ENCODE data around the gene SLC24A4. TPM values are rescaled to one million over a fixed set of nuclear protein-coding genes. Genes with fewer than 3 reads are reported as not detected.

SLC24A4 gene
- total and polyA plus RNA-seq, 2 of the 4 experiments (the other 2 are of a cell fraction) = not detected

DNA sequence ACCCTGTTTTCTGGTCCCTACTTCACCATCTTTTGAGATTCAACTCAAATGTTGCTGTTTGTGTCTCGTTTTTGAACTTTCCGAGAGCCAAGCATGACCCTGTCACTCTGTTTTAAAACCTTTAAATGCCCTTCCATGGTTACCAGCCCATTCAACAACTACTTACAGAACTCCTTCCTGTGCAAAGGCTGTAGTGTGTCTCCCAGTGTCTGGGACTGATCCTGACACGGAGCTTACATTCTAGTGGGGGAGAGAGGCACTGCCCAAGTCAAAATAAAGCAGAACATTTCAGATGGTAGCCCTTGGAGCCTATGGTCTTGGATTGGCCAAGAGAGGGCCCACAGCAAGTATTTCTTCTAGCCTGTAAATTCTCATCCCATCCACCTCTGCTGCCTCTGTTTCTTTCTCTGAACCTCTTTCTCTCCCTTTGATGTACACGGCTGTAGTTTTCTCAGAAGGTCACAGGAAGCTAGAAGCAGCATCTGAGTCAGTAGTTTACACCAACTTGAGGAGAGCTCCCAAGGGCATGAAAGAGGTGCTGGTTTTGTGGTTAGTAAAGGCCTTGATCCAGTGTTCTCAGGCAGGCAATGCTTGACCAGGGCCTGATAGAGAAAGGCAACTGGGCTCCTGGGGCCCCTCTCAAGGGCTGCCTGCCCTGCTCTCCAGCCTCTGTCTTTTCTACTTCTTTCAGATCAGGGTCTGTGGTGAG lies 42.3 kb upstream of the SLC24A4 start:
- peaks cover 1% of the 10 kb centered on the region for H3K27me3 ChIP-seq (ENCODE audit: control insufficient read depth, insufficient read depth, low read length)
- H4K20me1 ChIP-seq (ENCODE audit: insufficient read depth, low read length) = no peaks in the 10 kb centered on the region
- no peak overlapping the region for H3K4me3 ChIP-seq (ENCODE audit: insufficient read depth, low read depth, low read length)
- H3K56ac ChIP-seq (ENCODE audit: extremely low read depth, insufficient read depth, low read length) = no peak overlapping the region
- TF ChIP-seq, protein P1, sequence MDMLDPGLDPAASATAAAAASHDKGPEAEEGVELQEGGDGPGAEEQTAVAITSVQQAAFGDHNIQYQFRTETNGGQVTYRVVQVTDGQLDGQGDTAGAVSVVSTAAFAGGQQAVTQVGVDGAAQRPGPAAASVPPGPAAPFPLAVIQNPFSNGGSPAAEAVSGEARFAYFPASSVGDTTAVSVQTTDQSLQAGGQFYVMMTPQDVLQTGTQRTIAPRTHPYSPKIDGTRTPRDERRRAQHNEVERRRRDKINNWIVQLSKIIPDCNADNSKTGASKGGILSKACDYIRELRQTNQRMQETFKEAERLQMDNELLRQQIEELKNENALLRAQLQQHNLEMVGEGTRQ (IDR thresholded peaks at IDR 0.05; ENCODE audit: low read depth, low read length) = no peak
- TF ChIP-seq RAD21 (IDR thresholded peaks at IDR 0.05; ENCODE audit: low read length) (no peak), CEBPB (IDR thresholded peaks at IDR 0.05; ENCODE audit: low read depth, low read length) (no peak), MXI1 (IDR thresholded peaks at IDR 0.05; ENCODE audit: borderline replicate concordance, low read depth, low read length) (no peak), CHD1 (IDR thresholded peaks at IDR 0.05; ENCODE audit: low read depth, low read length) (no peak)
- H3K36me3 ChIP-seq (ENCODE audit: control insufficient read depth, insufficient read depth, low read length) = no peaks in the 10 kb centered on the region
- no peak overlapping the region for H4K8ac ChIP-seq (ENCODE audit: low read depth in 2 of 2, low read length in 2 of 2)
- no peak overlapping the region for H3K4ac ChIP-seq (ENCODE audit: low read depth, low read length)
- ATAC-seq (ENCODE audit: low read depth) = no peak
- no TSS peak for BruUV-seq (replicated peaks)
- CTCF ChIA-PET = no interaction called here
- no peak overlapping the region for H3K27ac ChIP-seq (ENCODE audit: insufficient read depth, low read length)
- H2AFZ ChIP-seq (replicated peaks; ENCODE audit: low read length, poor library complexity) = no peak overlapping the region
- POLR2A ChIA-PET (ENCODE audit: unreplicated experiment) = no interaction called here
- no peak overlapping the region for H3K14ac ChIP-seq (replicated peaks; ENCODE audit: low read depth, low read length)
- intact Hi-C loops (cut with micrococcal nuclease) (no loop called here), dilution Hi-C loops (cut with HindIII; ENCODE audit: low sequenced_read_pairs, unreplicated experiment) (no loop called here), in situ Hi-C loops (cut with MboI; ENCODE audit: low sequenced_read_pairs) (no loop called here)
- no peaks in the 10 kb centered on the region for H3K79me1 ChIP-seq (ENCODE audit: low read depth in 1 of 2, low read length in 2 of 2)
- WGBS, 2 experiments (ENCODE audit: extremely low coverage in 2 of 2, insufficient read length in 1 of 2) = no CpG with 5 or more reads among the region's 4 CpGs
- no peaks in the 10 kb centered on the region for H3K4me1 ChIP-seq (ENCODE audit: control insufficient read depth, insufficient read depth, low read length)
- H2AK5ac ChIP-seq (ENCODE audit: low read depth, low read length) = no peak overlapping the region
- DNase-seq = no peak
- H3K4me2 ChIP-seq (ENCODE audit: low read depth, low read length) = no peak overlapping the region
- H2AK9ac ChIP-seq (replicated peaks; ENCODE audit: low read depth, low read length, poor library complexity) = no peak overlapping the region
- H2BK20ac ChIP-seq (ENCODE audit: low read depth, low read length) = no peak overlapping the region
- no peak overlapping the region for H4K5ac ChIP-seq (ENCODE audit: low read depth, low read length)
- no peak overlapping the region for H2BK5ac ChIP-seq (ENCODE audit: low read depth, low read length, poor library complexity, severe bottlenecking)
- H3K23ac ChIP-seq (ENCODE audit: low read depth, low read length) = no peak overlapping the region
- H4K91ac ChIP-seq (ENCODE audit: insufficient read depth, low read depth, low read length) = no peak overlapping the region
- H3K9me1 ChIP-seq (ENCODE audit: insufficient read depth, low read length) = no peaks in the 10 kb centered on the region
- no peak overlapping the region for H3K18ac ChIP-seq (ENCODE audit: low read depth, low read length)
- H2BK120ac ChIP-seq (ENCODE audit: low read depth, low read length) = no peak overlapping the region
- H2BK15ac ChIP-seq (ENCODE audit: low read depth, low read length) = no peak overlapping the region
- no peak overlapping the region for H3K9ac ChIP-seq (ENCODE audit: low read depth, low read length)
- H3K9me3 ChIP-seq (ENCODE audit: control insufficient read depth, insufficient read depth, low read length) = no peaks in the 10 kb centered on the region

All from IMR-90 (cell line).